Brain microvascular endothelial cell (primary cell): ENCODE data around the gene BRIP1.
"Not testable (repeated sequence)": the region's sequence is repeated elsewhere in the genome, so short reads cannot be mapped to it uniquely, and the experiment has no call there.

Experiments
- DNase-seq: peaks from one replicate; pipeline ENCODE4 v3.0.0-alpha.2; 2020
- H3K27ac ChIP-seq: fragments of 250-450 bp; sonication (Bioruptor Pico); 2 replicates; pipeline ENCODE4 v1.5.1; 2020; ENCODE audit warnings: mild to moderate bottlenecking, moderate library complexity
- H3K27me3 ChIP-seq: fragments of 250-450 bp; sonication (Bioruptor Pico); replicated peaks from 2 replicates; pipeline ENCODE4 v1.5.1; 2020; ENCODE audit warnings: mild to moderate bottlenecking
- H3K36me3 ChIP-seq: fragments of 250-450 bp; sonication (Bioruptor Pico); replicated peaks from 2 replicates; pipeline ENCODE4 v1.5.1; 2020; ENCODE audit warnings: mild to moderate bottlenecking
- H3K4me3 ChIP-seq: 2 replicates; pipeline ENCODE4 v1.5.1; 2011; ENCODE audit warnings: low read depth, mild to moderate bottlenecking, control low read depth, low read length, moderate library complexity
- CTCF ChIP-seq: IDR thresholded peaks from 2 replicates; pipeline ENCODE4 v1.5.1; 2011; ENCODE audit warnings: low read depth, mild to moderate bottlenecking, moderate library complexity, low read length, control low read depth, inconsistent platforms; ENCODE audit errors: missing control alignments
- in situ Hi-C: cut with HindIII; loops from 2 replicates; pipeline ENCODE4 v1.10.0; 2017; ENCODE audit warnings: low sequenced_read_pairs, low pct_ligation_motif_present

BRIP1 gene

GRCh38 chr17:61673019-61673897 lies 190.1 kb downstream of the BRIP1 start:
- H3K36me3 ChIP-seq, DNase-seq, in situ Hi-C loops, H3K4me3 ChIP-seq, H3K27ac ChIP-seq, H3K27me3 ChIP-seq: not testable (repeated sequence)

GRCh38 chr17:61672140-61672539 lies 191.2 kb downstream of the BRIP1 start:
- H3K36me3 ChIP-seq: no peaks in the 10 kb centered on the region
- DNase-seq: no peak
- TF ChIP-seq CTCF: no peak
- in situ Hi-C loops: no loop called here
- H3K4me3 ChIP-seq: no peak overlapping the region
- H3K27me3 ChIP-seq: no peaks in the 10 kb centered on the region
- no peak overlapping the region for H3K27ac ChIP-seq

GRCh38 chr17:61670691-61671090 lies 192.6 kb downstream of the BRIP1 start:
- TF ChIP-seq CTCF: no peak
- in situ Hi-C loops: no loop called here
- H3K36me3 ChIP-seq: no peaks in the 10 kb centered on the region
- no peaks in the 10 kb centered on the region for H3K27me3 ChIP-seq
- no peak overlapping the region for H3K4me3 ChIP-seq
- no peak for DNase-seq
- H3K27ac ChIP-seq: no peak overlapping the region

- no peaks in the 10 kb centered on the region for H3K36me3 ChIP-seq
- no peak for DNase-seq
- no peak overlapping the region for H3K27ac ChIP-seq
- no peaks in the 10 kb centered on the region for H3K27me3 ChIP-seq
- in situ Hi-C loops: no loop called here
- no peak for TF ChIP-seq CTCF
- H3K4me3 ChIP-seq: no peak overlapping the region
These were observed 193.8 kb downstream of the BRIP1 start for GRCh38 chr17:61669522-61669921.

GRCh38 chr17:61668486-61668885 lies 194.8 kb downstream of the BRIP1 start:
- in situ Hi-C loops: no loop called here
- no peak for DNase-seq
- no peaks in the 10 kb centered on the region for H3K27me3 ChIP-seq
- H3K27ac ChIP-seq: no peak overlapping the region
- no peak for TF ChIP-seq CTCF
- no peak overlapping the region for H3K4me3 ChIP-seq
- H3K36me3 ChIP-seq: no peaks in the 10 kb centered on the region

- DNase-seq, H3K27ac ChIP-seq, H3K36me3 ChIP-seq, H3K27me3 ChIP-seq, H3K4me3 ChIP-seq, in situ Hi-C loops: not testable (repeated sequence)
These were observed 196.8 kb downstream of the BRIP1 start for GRCh38 chr17:61666406-61667088.
